Peyer's patch (tissue), 4 donors: ENCODE results near the gene RUNX3. TPM values are rescaled to one million over a fixed set of nuclear protein-coding genes. Genes with fewer than 3 reads are reported as not detected.

Source experiments
- DNase-seq, 3 donors: peaks; one replicate each; pipeline ENCODE4 v3.0.0-alpha.2; 2017 to 2019
- H3K27ac ChIP-seq, 4 donors: fragments of 200-600 bp; sonication (generic); one replicate each; pipeline ENCODE4 v1.5.1; 2016 to 2019
- H3K27me3 ChIP-seq, 2 donors: fragments of 200-600 bp; sonication (generic); one replicate each; pipeline ENCODE4 v1.5.1; 2019
- H3K36me3 ChIP-seq, 3 donors: fragments of 200-600 bp; sonication (generic); one replicate each; pipeline ENCODE4 v1.5.1; 2016 to 2019
- H3K4me1 ChIP-seq, 4 donors: fragments of 200-600 bp; sonication (generic); one replicate each; pipeline ENCODE4 v1.5.1; 2016 to 2019
- H3K4me3 ChIP-seq, 4 donors: fragments of 200-600 bp; sonication (generic); 1 replicate in 3 of 4; 2 replicates in 1 of 4; pipeline ENCODE4 v1.5.1; 2016 to 2019; ENCODE audit warnings: mild to moderate bottlenecking in 1 of 4
- H3K9me3 ChIP-seq, 4 donors: fragments of 200-600 bp; sonication (generic); one replicate each; pipeline ENCODE4 v1.5.1; 2016 to 2019; ENCODE audit warnings: mild to moderate bottlenecking in 1 of 4
- CTCF ChIP-seq, 6 experiments: fragments of 450-650 bp in 4 of 6; fragments of 200-600 bp in 2 of 6; sonication (generic) in 1 of 6; IDR thresholded peaks; one replicate each; pipeline ENCODE4 v1.5.1; 2017 to 2019; ENCODE audit warnings: antibody characterized with exemption in 6 of 6, mild to moderate bottlenecking in 3 of 6, moderate library complexity in 1 of 6
- POLR2A ChIP-seq, 2 donors: fragments of 450-650 bp; IDR thresholded peaks; one replicate each; pipeline ENCODE4 v1.5.1; 2017; ENCODE audit warnings: antibody characterized with exemption in 2 of 2, mild to moderate bottlenecking in 2 of 2, moderate library complexity in 2 of 2
- total RNA-seq, 4 donors: library from RNA; depleted of rRNA; stranded (reverse); fragments of >200 nt; gene quantifications; one replicate each; pipeline ENCODE4 v1.1.0, GENCODE V29; 2016

The RUNX3 gene
- total RNA-seq, 4 donors from 2014 or later, result 2.1 to 9.9 (median 6.0) TPM

DNA sequence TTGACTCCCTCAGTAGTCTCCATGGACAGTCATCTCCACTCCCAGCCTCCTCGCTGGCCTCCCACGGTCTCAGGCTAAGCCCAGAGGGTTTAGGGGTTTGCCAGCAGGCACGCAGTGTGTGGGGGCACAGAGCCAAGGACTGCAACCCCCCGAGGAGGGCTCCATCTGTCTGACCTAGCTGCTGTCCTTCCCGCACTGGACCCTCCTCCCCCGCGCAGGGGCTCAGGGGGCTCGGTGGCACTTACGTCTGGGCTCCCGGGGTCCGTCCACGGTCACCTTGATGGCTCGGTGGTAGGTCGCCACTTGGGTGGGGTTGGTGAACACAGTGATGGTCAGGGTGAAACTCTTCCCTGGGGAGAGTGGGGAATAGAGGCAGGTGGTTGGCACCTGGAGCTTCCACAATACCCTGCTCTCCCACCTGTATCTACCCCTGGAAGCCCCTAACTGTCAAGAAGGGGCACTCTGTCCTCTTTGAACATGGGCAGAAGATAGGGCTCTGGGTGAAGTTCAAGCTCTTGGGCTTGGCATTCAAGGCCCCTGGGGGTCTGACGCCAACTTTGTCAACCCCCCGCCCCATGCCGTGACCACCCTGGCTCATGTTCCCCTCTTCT lies 11.0 kb downstream of the RUNX3 start:
- no peak overlapping the region for H3K27ac ChIP-seq
- H3K4me1 ChIP-seq, result peaks cover 7 to 26% (median 19%) of the 10 kb centered on the region in 4 donors
- DNase-seq, result no peak
- H3K27me3 ChIP-seq, result no peaks in the 10 kb centered on the region
- H3K4me3 ChIP-seq, result no peak overlapping the region
- H3K9me3 ChIP-seq, result no peaks in the 10 kb centered on the region
- H3K36me3 ChIP-seq, result no peaks in the 10 kb centered on the region
- TF ChIP-seq POLR2A (IDR thresholded peaks at IDR 0.05) (no peak), CTCF (IDR thresholded peaks at IDR 0.05) (no peak)

- no peak for TF ChIP-seq CTCF (IDR thresholded peaks at IDR 0.05)
- TF ChIP-seq POLR2A (IDR thresholded peaks at IDR 0.05), result no peak
- H3K27ac ChIP-seq, result no peak overlapping the region
- no peaks in the 10 kb centered on the region for H3K9me3 ChIP-seq
- peaks cover 8 to 21% (median 17%) of the 10 kb centered on the region in 4 donors for H3K4me1 ChIP-seq
- no peak overlapping the region for H3K4me3 ChIP-seq
- H3K27me3 ChIP-seq, result no peaks in the 10 kb centered on the region
- H3K36me3 ChIP-seq, result no peaks in the 10 kb centered on the region
- DNase-seq, result no peak
These were observed 11.7 kb downstream of the RUNX3 start for GRCh38 chr1:24918370-24918769.

DNA sequence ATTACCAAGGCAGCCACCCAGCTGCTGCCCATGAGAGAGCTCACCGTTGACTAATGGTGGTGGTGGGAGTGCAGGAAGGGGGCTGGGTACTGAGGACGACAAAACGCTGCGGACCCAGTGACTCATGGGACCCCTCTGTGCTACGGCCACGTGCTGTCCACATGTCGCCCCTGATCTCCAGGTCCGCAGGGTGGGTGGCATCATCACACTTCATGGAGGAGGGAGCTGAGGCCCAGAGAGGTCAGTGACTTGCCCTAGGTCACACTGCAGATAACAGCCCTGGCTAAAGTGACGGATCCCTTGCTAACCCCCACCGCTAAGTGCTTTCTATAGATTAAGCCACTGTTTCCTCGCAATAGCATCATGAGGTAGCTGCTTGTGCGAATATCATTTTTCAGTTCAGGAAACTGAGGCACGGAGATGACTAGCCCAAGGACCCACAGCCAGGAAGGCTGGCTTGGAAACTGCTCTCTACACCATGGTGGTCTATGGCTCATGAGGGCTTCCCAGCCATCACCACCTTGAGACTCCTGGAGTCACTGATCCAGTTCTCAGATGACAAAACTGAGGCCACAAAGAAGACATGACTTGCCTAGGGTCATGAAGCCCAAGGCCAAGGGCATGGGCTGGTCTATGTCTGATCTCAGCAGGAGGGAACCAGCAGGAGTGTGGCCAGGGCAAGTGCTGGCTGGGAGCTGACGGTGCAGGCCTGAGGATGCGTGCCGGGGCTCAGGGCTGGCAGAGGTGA lies 12.6 kb downstream of the RUNX3 start:
- H3K36me3 ChIP-seq, result no peaks in the 10 kb centered on the region
- H3K9me3 ChIP-seq, result no peaks in the 10 kb centered on the region
- peaks cover 8 to 21% (median 15%) of the 10 kb centered on the region in 4 donors for H3K4me1 ChIP-seq
- no peak for TF ChIP-seq POLR2A (IDR thresholded peaks at IDR 0.05)
- TF ChIP-seq CTCF (IDR thresholded peaks at IDR 0.05), result no peak
- no peak overlapping the region for H3K27ac ChIP-seq
- no peak overlapping the region for H3K4me3 ChIP-seq
- H3K27me3 ChIP-seq, result no peaks in the 10 kb centered on the region
- DNase-seq, result no peak

- peak overlapping the region; percentile 5 to 78 (median 61) for H3K27ac ChIP-seq
- TF ChIP-seq CTCF (IDR thresholded peaks at IDR 0.05), result no peak
- no peak for TF ChIP-seq POLR2A (IDR thresholded peaks at IDR 0.05)
These were observed 14.1 kb downstream of the RUNX3 start for GRCh38 chr1:24915816-24916602.

GRCh38 chr1:24914226-24915069 lies 15.6 kb downstream of the RUNX3 start:
- H3K4me3 ChIP-seq, result no peak overlapping the region
- peaks cover 12 to 27% (median 16%) of the 10 kb centered on the region in 4 donors for H3K4me1 ChIP-seq
- no peaks in the 10 kb centered on the region for H3K36me3 ChIP-seq
- H3K27ac ChIP-seq, result peak overlapping the region; percentile 40 to 78 (median 61)
- no peaks in the 10 kb centered on the region for H3K9me3 ChIP-seq
- TF ChIP-seq CTCF (IDR thresholded peaks at IDR 0.05) (no peak), POLR2A (IDR thresholded peaks at IDR 0.05) (peak in 1 of 2 donors; percentile 28)
- DNase-seq, result peak in 2 of 3 donors; percentile 76 to 81
- H3K27me3 ChIP-seq, result no peaks in the 10 kb centered on the region

More at GRCh38 chr1:24915816-24916602, 14.1 kb downstream of the RUNX3 start:
- peaks cover 8 to 21% (median 15%) of the 10 kb centered on the region in 4 donors for H3K4me1 ChIP-seq
- H3K36me3 ChIP-seq, result no peaks in the 10 kb centered on the region
- no peak overlapping the region for H3K4me3 ChIP-seq
- H3K9me3 ChIP-seq, result no peaks in the 10 kb centered on the region
- DNase-seq, result peak in 1 of 3 donors; percentile 59
- no peaks in the 10 kb centered on the region for H3K27me3 ChIP-seq
